DOHH2 (cell line): ENCODE results near the gene EMID1.

ENCODE experiments used
- CTCF ChIP-seq: fragments of 200-600 bp; sonication (generic); IDR thresholded peaks from one replicate; pipeline ENCODE4 v1.5.1; 2014; ENCODE audit warnings: antibody characterized with exemption, mild to moderate bottlenecking, low read depth, low read length; ENCODE audit not compliant: poor library complexity, severe bottlenecking
- EZH2phosphoT487 ChIP-seq: fragments of 200-600 bp; sonication (generic); IDR thresholded peaks from 2 replicates; pipeline ENCODE4 v1.6.1; 2017; ENCODE audit warnings: borderline replicate concordance, mild to moderate bottlenecking, antibody characterized with exemption, low read length, moderate library complexity, mixed read lengths

GRCh38 chr22:29255064-29255621 is 49.4 kb downstream of the EMID1 start:
- TF ChIP-seq CTCF (no peak), EZH2phosphoT487 (no peak)
